B cell (primary cell): Measurements from ENCODE around the gene UCP2. TPM values are rescaled to one million over a fixed set of nuclear protein-coding genes. Genes with fewer than 3 reads are reported as not detected.

Experiments
- ATAC-seq: fragments of 200-7000 bp; cut with Tn5 transposase; one replicate; pipeline ENCODE4 v1.10.0; 2021; ENCODE audit warnings: low read depth, mild to moderate bottlenecking, moderate number of reproducible peaks, moderate library complexity
- CTCF ChIA-PET: fragments of 350-600 bp; sonication (Branson Sonifier 250); formaldehyde crosslinking; loops from one replicate; lab custom pipeline; 2021; ENCODE audit warnings: antibody characterized with exemption, inconsistent platforms; lab: Charles Lee
- POLR2A ChIA-PET: fragments of 350-600 bp; sonication (Branson Sonifier 250); formaldehyde crosslinking; loops from one replicate; lab custom pipeline; 2021; ENCODE audit warnings: antibody characterized with exemption; lab: Charles Lee
- DNase-seq: peaks from one replicate; pipeline ENCODE4 v3.0.0; 2013
- H2AFZ ChIP-seq: 2 replicates; pipeline ENCODE4 v1.6.1; 2012; ENCODE audit warnings: mild to moderate bottlenecking, low read depth, low read length; ENCODE audit not compliant: insufficient read depth, poor library complexity, severe bottlenecking
- H3K27ac ChIP-seq, 2 donors: 1 replicate in 1 of 2; 2 replicates in 1 of 2; pipeline ENCODE4 v1.5.1; 2012 to 2013; ENCODE audit warnings: low read length in 2 of 2, mild to moderate bottlenecking in 2 of 2, moderate library complexity in 1 of 2
- H3K27me3 ChIP-seq, 4 experiments: fragments of 200-600 bp in 1 of 4; sonication (generic) in 1 of 4; replicated peaks in 1 of 4; 1 replicate in 2 of 4; 2 replicates in 2 of 4; pipeline versions ENCODE4 v1.6.1 to v1.7.0; 2013 to 2016; ENCODE audit warnings: low read length in 3 of 4, mild to moderate bottlenecking in 2 of 4, mixed read lengths in 1 of 4, moderate library complexity in 1 of 4; ENCODE audit not compliant: insufficient read depth in 4 of 4, control insufficient read depth in 3 of 4; ENCODE audit errors: control extremely low read depth in 1 of 4
- H3K36me3 ChIP-seq, 2 experiments: replicated peaks in 1 of 2; 1 replicate in 1 of 2; 2 replicates in 1 of 2; pipeline versions ENCODE4 v1.6.1 to v1.7.1; 2013; ENCODE audit warnings: low read length in 1 of 2; ENCODE audit not compliant: insufficient read depth in 2 of 2, control insufficient read depth in 1 of 2; ENCODE audit errors: control extremely low read depth in 1 of 2, extremely low read depth in 1 of 2
- H3K4me1 ChIP-seq, 2 donors: fragments of 200-600 bp in 1 of 2; sonication (generic) in 1 of 2; 1 replicate in 1 of 2; 2 replicates in 1 of 2; pipeline versions ENCODE4 v1.5.1 to v1.6.1; 2013 to 2017; ENCODE audit warnings: low read length in 2 of 2; ENCODE audit not compliant: control insufficient read depth in 2 of 2, insufficient read depth in 2 of 2
- H3K4me2 ChIP-seq: replicated peaks from 2 replicates; pipeline ENCODE3; 2012; ENCODE audit warnings: mild to moderate bottlenecking, low read depth, low read length; ENCODE audit not compliant: poor library complexity, severe bottlenecking
- H3K4me3 ChIP-seq, 5 experiments: fragments of 200-600 bp in 1 of 5; sonication (generic) in 1 of 5; 1 replicate in 3 of 5; 2 replicates in 2 of 5; pipeline versions ENCODE4 v1.5.1 to v1.7.0; 2011 to 2016; ENCODE audit warnings: low read length in 4 of 5, mild to moderate bottlenecking in 4 of 5, low read depth in 2 of 5, control low read depth in 1 of 5, moderate library complexity in 1 of 5; ENCODE audit not compliant: insufficient read depth in 1 of 5; ENCODE audit errors: control extremely low read depth in 1 of 5, extremely low read depth in 1 of 5
- H3K79me2 ChIP-seq: fragments of 200-600 bp; sonication (generic); one replicate; pipeline ENCODE4 v1.6.0; 2016; ENCODE audit warnings: low read length; ENCODE audit not compliant: control insufficient read depth, insufficient read depth
- H3K9ac ChIP-seq: fragments of 200-600 bp; sonication (generic); 2 replicates; pipeline ENCODE4 v1.6.1; 2017; ENCODE audit warnings: mild to moderate bottlenecking, low read length, moderate library complexity
- H3K9me3 ChIP-seq, 3 donors: one replicate each; pipeline versions ENCODE4 v1.6.1 to v1.7.1; 2013; ENCODE audit warnings: low read length in 2 of 3; ENCODE audit not compliant: control insufficient read depth in 2 of 3, insufficient read depth in 1 of 3; ENCODE audit errors: control extremely low read depth in 1 of 3
- H4K20me1 ChIP-seq: 2 replicates; pipeline ENCODE4 v1.6.0; 2012; ENCODE audit warnings: mild to moderate bottlenecking, low read length; ENCODE audit not compliant: insufficient read depth, control insufficient read depth, poor library complexity, severe bottlenecking
- H3K27ac Mint-ChIP-seq: one replicate; pipeline ENCODE4 v1.8.0; 2021; ENCODE audit warnings: mixed read lengths
- H3K27me3 Mint-ChIP-seq: one replicate; pipeline ENCODE4 v1.8.0; 2021; ENCODE audit warnings: mixed read lengths
- H3K4me1 Mint-ChIP-seq: one replicate; pipeline ENCODE4 v1.8.0; 2021; ENCODE audit warnings: mixed read lengths
- H3K4me3 Mint-ChIP-seq: one replicate; pipeline ENCODE4 v1.8.0; 2021; ENCODE audit warnings: mixed read lengths
- H3K9me3 Mint-ChIP-seq: one replicate; pipeline ENCODE4 v1.8.0; 2022; ENCODE audit warnings: mixed read lengths; ENCODE audit not compliant: insufficient read depth
- EZH2 ChIP-seq: IDR thresholded peaks from 2 replicates; pipeline ENCODE4 v1.6.1; 2012; ENCODE audit warnings: borderline replicate concordance, low read depth, mild to moderate bottlenecking, moderate library complexity, low read length; ENCODE audit not compliant: insufficient read depth, poor library complexity, severe bottlenecking
- WGBS: methylation state at CpG from one replicate; pipeline ENCODE4 v1.1.5; 2013; ENCODE audit warnings: missing lambda C conversion rate; ENCODE audit not compliant: insufficient coverage; 5-methylcytosine and 5-hydroxymethylcytosine counted together
- intact Hi-C: fragments of 100-400 bp; cut with micrococcal nuclease; formaldehyde crosslinking; loops from one replicate; pipeline ENCODE4 v1.10.0; 2022
- polyA plus RNA-seq: library from polyadenylated mRNA; depleted of rRNA; stranded (reverse); fragments of >200 nt; gene quantifications from 2 replicates; pipeline ENCODE4 v1.2.3, GENCODE V29; 2012
- total RNA-seq, 2 donors: library from RNA; stranded (reverse); fragments of 120-200 nt in 1 of 2; gene quantifications; 1 replicate in 1 of 2; 2 replicates in 1 of 2; pipeline versions ENCODE4 v1.2.3 to v1.2.4, GENCODE V29; 2013 to 2022
- TF ChIP-seq, protein P1 (sequence below): fragments of 200-600 bp; IDR thresholded peaks from one replicate; pipeline ENCODE4 v1.8.0; 2022; ENCODE audit warnings: antibody characterized with exemption, mild to moderate bottlenecking

Gene UCP2
- total and polyA plus RNA-seq, 2 donors (not counting 1 experiment from before 2014, with no cell fraction given) = 613 to 697 TPM

- ChIA-PET POLR2A (no interaction called here), CTCF (no interaction called here)
- H3K9me3 ChIP-seq = peaks cover 0 to 11% (median 0%) of the 10 kb centered on the region in 3 donors
- H3K27me3 ChIP-seq = no peaks in the 10 kb centered on the region
- peaks cover 7 to 31% of the 10 kb centered on the region in 2 experiments for H3K36me3 ChIP-seq
- no peaks in the 10 kb centered on the region for H4K20me1 ChIP-seq
- intact Hi-C loops = loop anchor here (10.0 kb wide), 1 partner anchor 308 kb away; no protein-coding TSS in a partner anchor
- no peak for ATAC-seq
- no peaks in the 10 kb centered on the region for H3K79me2 ChIP-seq
- WGBS = 100% methylated on average over 2 of the region's 7 CpGs
- H3K27ac ChIP-seq = no peak overlapping the region
- DNase-seq = no peak
- H3K9me3 Mint-ChIP-seq = no peaks in the 10 kb centered on the region
- no peaks in the 10 kb centered on the region for H3K4me1 ChIP-seq
- no peak overlapping the region for H3K4me2 ChIP-seq
- H3K27me3 Mint-ChIP-seq = no peaks in the 10 kb centered on the region
- H3K9ac ChIP-seq = no peak overlapping the region
- H3K4me3 ChIP-seq = no peak overlapping the region
- no peaks in the 10 kb centered on the region for H3K4me1 Mint-ChIP-seq
- TF ChIP-seq, protein P1, sequence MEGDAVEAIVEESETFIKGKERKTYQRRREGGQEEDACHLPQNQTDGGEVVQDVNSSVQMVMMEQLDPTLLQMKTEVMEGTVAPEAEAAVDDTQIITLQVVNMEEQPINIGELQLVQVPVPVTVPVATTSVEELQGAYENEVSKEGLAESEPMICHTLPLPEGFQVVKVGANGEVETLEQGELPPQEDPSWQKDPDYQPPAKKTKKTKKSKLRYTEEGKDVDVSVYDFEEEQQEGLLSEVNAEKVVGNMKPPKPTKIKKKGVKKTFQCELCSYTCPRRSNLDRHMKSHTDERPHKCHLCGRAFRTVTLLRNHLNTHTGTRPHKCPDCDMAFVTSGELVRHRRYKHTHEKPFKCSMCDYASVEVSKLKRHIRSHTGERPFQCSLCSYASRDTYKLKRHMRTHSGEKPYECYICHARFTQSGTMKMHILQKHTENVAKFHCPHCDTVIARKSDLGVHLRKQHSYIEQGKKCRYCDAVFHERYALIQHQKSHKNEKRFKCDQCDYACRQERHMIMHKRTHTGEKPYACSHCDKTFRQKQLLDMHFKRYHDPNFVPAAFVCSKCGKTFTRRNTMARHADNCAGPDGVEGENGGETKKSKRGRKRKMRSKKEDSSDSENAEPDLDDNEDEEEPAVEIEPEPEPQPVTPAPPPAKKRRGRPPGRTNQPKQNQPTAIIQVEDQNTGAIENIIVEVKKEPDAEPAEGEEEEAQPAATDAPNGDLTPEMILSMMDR = no peak
- no peak for TF ChIP-seq EZH2
- H2AFZ ChIP-seq = no peak overlapping the region
- H3K4me3 Mint-ChIP-seq = no peak overlapping the region
- no peak overlapping the region for H3K27ac Mint-ChIP-seq
Observed at GRCh38 chr11:73932781-73933180, 49.9 kb downstream of the UCP2 start.

DNA sequence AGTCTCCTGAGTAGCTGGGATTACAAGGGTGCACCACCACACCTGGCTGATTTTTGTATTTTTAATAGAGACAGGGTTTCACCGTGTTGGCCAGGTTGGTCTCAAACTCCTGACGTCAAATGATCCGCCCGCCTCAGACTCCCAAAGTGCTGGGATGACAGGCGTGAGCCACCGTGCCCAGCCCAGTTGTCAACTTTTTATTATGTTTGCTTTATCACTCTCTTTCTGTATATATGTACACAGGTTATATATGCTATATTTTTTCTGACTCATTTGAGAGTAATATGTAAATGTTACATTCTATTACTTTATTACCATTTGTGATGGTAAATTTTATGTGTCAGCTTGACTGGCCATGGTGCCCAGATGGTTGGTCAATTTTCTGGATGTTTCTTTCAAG is 50.7 kb downstream of the UCP2 start:
- H4K20me1 ChIP-seq = no peaks in the 10 kb centered on the region
- no peak overlapping the region for H3K4me3 ChIP-seq
- no peaks in the 10 kb centered on the region for H3K4me1 ChIP-seq
- peaks cover 0 to 3% (median 0%) of the 10 kb centered on the region in 3 donors for H3K9me3 ChIP-seq
- TF ChIP-seq EZH2 = no peak
- TF ChIP-seq, protein P1 = no peak
- H3K9me3 Mint-ChIP-seq = no peaks in the 10 kb centered on the region
- no peaks in the 10 kb centered on the region for H3K27me3 Mint-ChIP-seq
- DNase-seq (no peak), ATAC-seq (no peak)
- POLR2A ChIA-PET = no interaction called here
- H3K27me3 ChIP-seq = no peaks in the 10 kb centered on the region
- no peak overlapping the region for H3K4me2 ChIP-seq
- no peaks in the 10 kb centered on the region for H3K79me2 ChIP-seq
- H3K27ac Mint-ChIP-seq = no peak overlapping the region
- intact Hi-C loops = loop anchor here (10.0 kb wide), 1 partner anchor 307 kb away; no protein-coding TSS in a partner anchor
- H3K27ac ChIP-seq = no peak overlapping the region
- no peak overlapping the region for H3K9ac ChIP-seq
- no peaks in the 10 kb centered on the region for H3K4me1 Mint-ChIP-seq
- H3K36me3 ChIP-seq = peaks cover 10 to 38% of the 10 kb centered on the region in 2 experiments
- no peak overlapping the region for H3K4me3 Mint-ChIP-seq
- CTCF ChIA-PET = interaction anchor here (1.7 to 1.8 kb wide), 2 partner anchors 32 to 306 kb away, joined by 5 to 6 read pairs; no protein-coding TSS in a partner anchor
- 100% methylated on average over 1 of the region's 6 CpGs for WGBS
- no peak overlapping the region for H2AFZ ChIP-seq
